HCT116 (cell line): Measurements from ENCODE around the gene SMAD2. TPM values are rescaled to one million over a fixed set of nuclear protein-coding genes. Genes with fewer than 3 reads are reported as not detected.

ENCODE experiments used
- ATAC-seq: fragments of 200-7000 bp; cut with Tn5 transposase; 2 replicates; pipeline ENCODE4 v1.9.1; 2020; ENCODE audit warnings: mild to moderate bottlenecking, moderate library complexity
- BruUV-seq: library from RNA; stranded (reverse); fragments of 400-500 nt; replicated peaks from 2 replicates; lab custom pipeline; 2021; lab: Mats Ljungman, UMichigan
- CTCF ChIA-PET: fragments of 300-600 bp; sonication (Branson Sonifier 250); formaldehyde crosslinking; loops from one replicate; lab custom pipeline; 2021; ENCODE audit warnings: antibody characterized with exemption; lab: Charles Lee
- POLR2A ChIA-PET: fragments of 300-600, 350-600 bp; sonication (Branson Sonifier 250); formaldehyde crosslinking; loops from one replicate; lab custom pipeline; 2021; ENCODE audit warnings: antibody characterized with exemption; lab: Charles Lee
- RAD21 ChIA-PET, 2 experiments: fragments of 300-600 bp; sonication (Branson Sonifier 250); formaldehyde crosslinking; loops; one replicate each; lab custom pipeline; 2023; ENCODE audit warnings: low total read pairs in 2 of 2; ENCODE audit not compliant: uncharacterized antibody in 2 of 2, unreplicated experiment in 2 of 2, low non-redundant PET in 1 of 2; lab: Charles Lee
- DNase-seq: peaks from one replicate; pipeline ENCODE4 v3.0.0-alpha.2; 2010; ENCODE audit warnings: low read depth, low spot score
- H2AFZ ChIP-seq: fragments of 200-600 bp; shearing (Covaris generic), sonication (generic); 2 replicates; pipeline ENCODE4 v1.6.1; 2017; ENCODE audit warnings: low read depth, mixed run types, mixed read lengths, antibody characterized with exemption, low read length; ENCODE audit not compliant: poor library complexity, severe bottlenecking
- H3K27ac ChIP-seq: 2 replicates; pipeline ENCODE4 v1.5.1; 2012; ENCODE audit warnings: low read depth, low read length
- H3K27me3 ChIP-seq: fragments of 200-600 bp; sonication (generic); 2 replicates; pipeline ENCODE4 v1.6.1; 2016; ENCODE audit warnings: mixed run types, low read length, mixed read lengths; ENCODE audit not compliant: insufficient read depth
- H3K36me3 ChIP-seq, 2 experiments: fragments of 200-500 bp in 1 of 2; fragments of 200-600 bp in 1 of 2; sonication (Bioruptor generic) in 1 of 2; sonication (generic) in 1 of 2; 2 replicates each; pipeline versions ENCODE4 v1.5.1 to v1.6.1; 2014 to 2016; ENCODE audit warnings: low read length in 2 of 2, inconsistent platforms in 1 of 2, mixed read lengths in 1 of 2, mixed run types in 1 of 2; ENCODE audit not compliant: insufficient read depth in 2 of 2, control insufficient read depth in 1 of 2
- H3K4me1 ChIP-seq, 2 experiments: fragments of 200-600 bp in 1 of 2; sonication (generic) in 1 of 2; 2 replicates each; pipeline versions ENCODE4 v1.5.1 to v1.6.1; 2012 to 2017; ENCODE audit warnings: low read length in 2 of 2, inconsistent platforms in 1 of 2, mild to moderate bottlenecking in 1 of 2, mixed read lengths in 1 of 2, mixed run types in 1 of 2, moderate library complexity in 1 of 2; ENCODE audit not compliant: insufficient read depth in 2 of 2, control insufficient read depth in 1 of 2
- H3K4me2 ChIP-seq: fragments of 200-600 bp; sonication (generic); 2 replicates; pipeline ENCODE4 v1.6.1; 2017; ENCODE audit warnings: mixed run types, low read length, mixed read lengths
- H3K4me3 ChIP-seq, 2 experiments: fragments of 200-600 bp in 1 of 2; sonication (generic) in 1 of 2; replicated peaks in 1 of 2; 2 replicates each; pipeline ENCODE4 v1.5.1; 2011 to 2016; ENCODE audit warnings: low read length in 2 of 2, control low read depth in 1 of 2, low read depth in 1 of 2, mild to moderate bottlenecking in 1 of 2, mixed read lengths in 1 of 2, mixed run types in 1 of 2
- H3K79me2 ChIP-seq: fragments of 200-600 bp; sonication (generic); 2 replicates; pipeline ENCODE4 v1.6.1; 2017; ENCODE audit warnings: mild to moderate bottlenecking, mixed run types, low read length, moderate library complexity, mixed read lengths; ENCODE audit not compliant: insufficient read depth
- H3K9ac ChIP-seq: fragments of 200-600 bp; sonication (generic); 2 replicates; pipeline ENCODE4 v1.6.1; 2016; ENCODE audit warnings: low read length, mixed read lengths
- H3K9me2 ChIP-seq: fragments of 200-600 bp; sonication (generic), shearing (Covaris generic); 2 replicates; pipeline ENCODE4 v1.6.1; 2017; ENCODE audit warnings: mixed run types, mild to moderate bottlenecking, moderate library complexity; ENCODE audit not compliant: insufficient read depth
- H3K9me3 ChIP-seq, 2 experiments: fragments of 200-500 bp in 1 of 2; fragments of 200-600 bp in 1 of 2; sonication (Bioruptor generic) in 1 of 2; sonication (generic) in 1 of 2; 2 replicates each; pipeline ENCODE4 v1.6.1; 2014 to 2017; ENCODE audit warnings: low read length in 2 of 2, mixed read lengths in 2 of 2, inconsistent platforms in 1 of 2, low read depth in 1 of 2, mild to moderate bottlenecking in 1 of 2, mixed run types in 1 of 2, moderate library complexity in 1 of 2; ENCODE audit not compliant: control insufficient read depth in 1 of 2, insufficient read depth in 1 of 2
- H4K20me1 ChIP-seq: fragments of 200-600 bp; sonication (generic), shearing (Covaris generic); 2 replicates; pipeline ENCODE4 v1.6.1; 2017; ENCODE audit warnings: mixed run types, mild to moderate bottlenecking, moderate library complexity; ENCODE audit not compliant: insufficient read depth
- ATF3 ChIP-seq: IDR thresholded peaks from 2 replicates; pipeline ENCODE4 v1.6.1; 2012
- CBX3 ChIP-seq: IDR thresholded peaks from 2 replicates; pipeline ENCODE4 v1.6.1; 2012; ENCODE audit warnings: low read depth
- EGR1 ChIP-seq: IDR thresholded peaks from 2 replicates; pipeline ENCODE4 v1.6.1; 2012; ENCODE audit warnings: low read depth
- ELF1 ChIP-seq: IDR thresholded peaks from 2 replicates; pipeline ENCODE4 v1.6.1; 2012; ENCODE audit warnings: low read depth, borderline replicate concordance
- EZH2 ChIP-seq: fragments of 200-600 bp; sonication (generic); IDR thresholded peaks from 2 replicates; pipeline ENCODE4 v1.6.1; 2017; ENCODE audit warnings: antibody characterized with exemption, mixed run types
- EZH2phosphoT487 ChIP-seq: fragments of 200-600 bp; IDR thresholded peaks from 2 replicates; pipeline ENCODE4 v1.6.1; 2018; ENCODE audit warnings: antibody characterized with exemption, borderline replicate concordance
- FOSL1 ChIP-seq: IDR thresholded peaks from 2 replicates; pipeline ENCODE4 v1.6.1; 2012; ENCODE audit warnings: low read depth
- POLR2A ChIP-seq: IDR thresholded peaks from 2 replicates; pipeline ENCODE4 v1.7.0; 2011; ENCODE audit warnings: borderline replicate concordance; ENCODE audit not compliant: insufficient read depth, insufficient read length; ENCODE audit errors: extremely low read depth
- POLR2AphosphoS5 ChIP-seq: IDR thresholded peaks from 2 replicates; pipeline ENCODE4 v1.6.1; 2011; ENCODE audit warnings: mild to moderate bottlenecking, low read depth, low read length, moderate library complexity
- RAD21 ChIP-seq: IDR thresholded peaks from 2 replicates; pipeline ENCODE4 v1.6.1; 2012; ENCODE audit warnings: low read depth, mild to moderate bottlenecking
- SIN3A ChIP-seq: IDR thresholded peaks from 2 replicates; pipeline ENCODE4 v1.6.1; 2012; ENCODE audit warnings: low read depth
- SP1 ChIP-seq: IDR thresholded peaks from 2 replicates; pipeline ENCODE4 v1.6.1; 2012; ENCODE audit warnings: low read depth
- TCF7L2 ChIP-seq: IDR thresholded peaks from 2 replicates; pipeline ENCODE4 v1.7.0; 2011; ENCODE audit warnings: borderline replicate concordance, inconsistent platforms; ENCODE audit not compliant: insufficient read depth, insufficient read length; ENCODE audit errors: extremely low read depth
- YY1 ChIP-seq: IDR thresholded peaks from 2 replicates; pipeline ENCODE4 v1.6.1; 2011; ENCODE audit warnings: low read length, low read depth, moderate library complexity, mild to moderate bottlenecking; ENCODE audit not compliant: insufficient replicate concordance; ENCODE audit errors: extremely low read depth
- ZFX ChIP-seq: fragments of 450-650 bp; IDR thresholded peaks from 2 replicates; pipeline ENCODE4 v1.6.1; 2017
- intact Hi-C: fragments of 100-400 bp; cut with micrococcal nuclease; formaldehyde crosslinking; loops from 2 replicates; pipeline ENCODE4 v1.10.0; 2022
- total RNA-seq: library from RNA; stranded (reverse); gene quantifications from one replicate; pipeline ENCODE4 v1.2.1, GENCODE V29; 2021; ENCODE audit not compliant: unreplicated experiment
- TF ChIP-seq, protein P1 (sequence below): IDR thresholded peaks from 2 replicates; pipeline ENCODE4 v1.6.1; 2012
- TF ChIP-seq, protein P2 (sequence below): IDR thresholded peaks from 2 replicates; pipeline ENCODE4 v1.6.1; 2012; ENCODE audit warnings: low read depth

The SMAD2 gene
- total RNA-seq, 1 experiment from 2014 or later = 130 TPM

DNA sequence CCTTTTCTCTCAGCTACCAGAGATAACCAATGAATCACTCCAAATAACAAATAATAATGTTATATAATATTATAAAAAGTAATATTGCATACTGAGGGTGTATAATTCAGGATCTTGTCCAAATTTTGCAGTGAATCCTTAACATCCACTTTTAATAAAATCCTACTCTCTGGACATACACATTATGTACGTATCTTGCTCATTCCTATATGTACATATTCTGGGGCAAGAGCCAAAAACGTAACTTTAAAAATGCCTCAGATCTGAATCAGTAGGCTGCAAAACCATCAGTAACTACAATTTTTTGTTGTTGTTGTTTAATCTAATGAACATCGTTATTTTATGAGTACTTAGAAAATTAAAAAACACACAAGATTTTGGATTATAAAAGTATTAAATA, 65.3 kb downstream of the SMAD2 start:
- no TSS peak for BruUV-seq
- Histone ChIP-seq H2AFZ (no peak overlapping the region), H3K4me3 (no peak overlapping the region), H3K9me3 (no peaks in the 10 kb centered on the region), H3K27ac (no peak overlapping the region), H4K20me1 (no peaks in the 10 kb centered on the region), H3K4me2 (no peak overlapping the region), H3K9ac (no peak overlapping the region), H3K4me1 (no peaks in the 10 kb centered on the region), H3K79me2 (0 out of 2 replicates have a peak, but pooled peaks cover 7% of the 10 kb centered on the region), H3K27me3 (no peaks in the 10 kb centered on the region), H3K9me2 (no peaks in the 10 kb centered on the region), H3K36me3 (peaks cover 8 to 20% of the 10 kb centered on the region in 2 experiments)
- CTCF ChIA-PET = no interaction called here
- TF ChIP-seq YY1 (no peak), ELF1 (no peak), RAD21 (no peak), EGR1 (no peak), SP1 (no peak), TCF7L2 (no peak), ZFX (no peak), FOSL1 (no peak), SIN3A (no peak), POLR2AphosphoS5 (no peak), POLR2A (no peak), CBX3 (no peak), ATF3 (no peak), EZH2phosphoT487 (no peak), EZH2 (no peak)
- TF ChIP-seq, protein P1, sequence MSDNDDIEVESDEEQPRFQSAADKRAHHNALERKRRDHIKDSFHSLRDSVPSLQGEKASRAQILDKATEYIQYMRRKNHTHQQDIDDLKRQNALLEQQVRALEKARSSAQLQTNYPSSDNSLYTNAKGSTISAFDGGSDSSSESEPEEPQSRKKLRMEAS = no peak
- TF ChIP-seq, protein P2, sequence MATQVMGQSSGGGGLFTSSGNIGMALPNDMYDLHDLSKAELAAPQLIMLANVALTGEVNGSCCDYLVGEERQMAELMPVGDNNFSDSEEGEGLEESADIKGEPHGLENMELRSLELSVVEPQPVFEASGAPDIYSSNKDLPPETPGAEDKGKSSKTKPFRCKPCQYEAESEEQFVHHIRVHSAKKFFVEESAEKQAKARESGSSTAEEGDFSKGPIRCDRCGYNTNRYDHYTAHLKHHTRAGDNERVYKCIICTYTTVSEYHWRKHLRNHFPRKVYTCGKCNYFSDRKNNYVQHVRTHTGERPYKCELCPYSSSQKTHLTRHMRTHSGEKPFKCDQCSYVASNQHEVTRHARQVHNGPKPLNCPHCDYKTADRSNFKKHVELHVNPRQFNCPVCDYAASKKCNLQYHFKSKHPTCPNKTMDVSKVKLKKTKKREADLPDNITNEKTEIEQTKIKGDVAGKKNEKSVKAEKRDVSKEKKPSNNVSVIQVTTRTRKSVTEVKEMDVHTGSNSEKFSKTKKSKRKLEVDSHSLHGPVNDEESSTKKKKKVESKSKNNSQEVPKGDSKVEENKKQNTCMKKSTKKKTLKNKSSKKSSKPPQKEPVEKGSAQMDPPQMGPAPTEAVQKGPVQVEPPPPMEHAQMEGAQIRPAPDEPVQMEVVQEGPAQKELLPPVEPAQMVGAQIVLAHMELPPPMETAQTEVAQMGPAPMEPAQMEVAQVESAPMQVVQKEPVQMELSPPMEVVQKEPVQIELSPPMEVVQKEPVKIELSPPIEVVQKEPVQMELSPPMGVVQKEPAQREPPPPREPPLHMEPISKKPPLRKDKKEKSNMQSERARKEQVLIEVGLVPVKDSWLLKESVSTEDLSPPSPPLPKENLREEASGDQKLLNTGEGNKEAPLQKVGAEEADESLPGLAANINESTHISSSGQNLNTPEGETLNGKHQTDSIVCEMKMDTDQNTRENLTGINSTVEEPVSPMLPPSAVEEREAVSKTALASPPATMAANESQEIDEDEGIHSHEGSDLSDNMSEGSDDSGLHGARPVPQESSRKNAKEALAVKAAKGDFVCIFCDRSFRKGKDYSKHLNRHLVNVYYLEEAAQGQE = no peak
- no peak for DNase-seq
- no peak for ATAC-seq
- intact Hi-C loops = no loop called here
- POLR2A ChIA-PET = no interaction called here
- RAD21 ChIA-PET = no interaction called here
